Rectal smooth muscle tissue (tissue), 1 donor: ENCODE data around the gene FOXF1.
A peak's percentile ranks its signal among the peaks of the same experiment; 100 is the strongest.

Experiments used
- H3K27ac ChIP-seq: one replicate; pipeline ENCODE4 v1.7.0; 2013; ENCODE audit warnings: low read depth, low read length, inconsistent platforms
- H3K27me3 ChIP-seq: one replicate; pipeline ENCODE4 v1.7.0; 2013; ENCODE audit warnings: low read length; ENCODE audit not compliant: control insufficient read depth, insufficient read depth
- H3K36me3 ChIP-seq: one replicate; pipeline ENCODE4 v1.7.0; 2013; ENCODE audit warnings: low read length; ENCODE audit not compliant: control insufficient read depth, insufficient read depth
- H3K4me1 ChIP-seq: one replicate; pipeline ENCODE4 v1.7.0; 2013; ENCODE audit warnings: low read length; ENCODE audit not compliant: control insufficient read depth, insufficient read depth
- H3K4me3 ChIP-seq: one replicate; pipeline ENCODE4 v1.7.0; 2013; ENCODE audit warnings: low read length
- H3K9ac ChIP-seq: one replicate; pipeline ENCODE4 v1.7.0; 2013; ENCODE audit warnings: low read length

FOXF1 gene

GRCh38 chr16:86509759-86510464 lies 415 bp upstream of the FOXF1 start:
- peak overlapping the region; percentile 36 for H3K9ac ChIP-seq
- H3K4me3 ChIP-seq = peak overlapping the region; percentile 66
- no peaks in the 10 kb centered on the region for H3K4me1 ChIP-seq
- peaks cover 3% of the 10 kb centered on the region for H3K36me3 ChIP-seq
- H3K27me3 ChIP-seq = peaks cover 11% of the 10 kb centered on the region
- peak overlapping the region; percentile 99 for H3K27ac ChIP-seq

DNA sequence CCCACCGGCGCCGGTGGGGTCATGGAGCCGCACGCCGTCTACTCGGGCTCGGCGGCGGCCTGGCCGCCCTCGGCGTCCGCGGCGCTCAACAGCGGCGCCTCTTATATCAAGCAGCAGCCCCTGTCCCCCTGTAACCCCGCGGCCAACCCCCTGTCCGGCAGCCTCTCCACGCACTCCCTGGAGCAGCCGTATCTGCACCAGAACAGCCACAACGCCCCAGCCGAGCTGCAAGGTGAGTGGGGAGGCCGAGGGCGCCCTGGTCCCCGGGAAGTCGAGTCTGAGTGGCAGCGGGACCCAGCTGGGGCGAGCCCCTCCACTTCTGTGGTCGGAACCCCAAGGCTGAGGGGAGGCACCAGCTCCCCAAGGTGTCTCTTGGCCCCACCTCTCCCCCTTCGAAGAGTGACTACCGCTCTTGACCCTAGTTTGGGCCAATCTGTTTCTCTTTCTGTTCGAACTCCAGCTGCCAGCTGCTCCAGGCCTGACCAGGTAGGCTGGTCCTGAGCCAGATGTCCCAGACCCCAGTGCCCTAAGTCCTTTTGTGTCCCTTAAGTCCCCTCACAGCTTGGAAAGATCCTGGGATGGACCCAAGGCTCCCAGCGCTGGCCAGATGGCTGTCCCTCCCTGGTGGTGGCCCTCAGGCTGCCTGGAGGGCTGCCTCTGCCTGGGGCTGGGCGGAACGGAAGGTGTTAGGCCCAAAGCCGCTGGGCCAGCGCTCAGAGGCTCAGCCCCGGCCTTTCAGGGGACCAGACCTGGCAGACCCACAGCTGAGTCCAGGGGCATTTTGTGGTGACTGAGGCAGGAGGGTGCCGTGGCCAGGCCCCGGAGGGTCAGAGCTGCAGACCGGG lies 1.2 kb downstream of the FOXF1 start:
- peak overlapping the region; percentile 80 for H3K4me3 ChIP-seq
- peak overlapping the region; percentile 95 for H3K27ac ChIP-seq
- no peaks in the 10 kb centered on the region for H3K4me1 ChIP-seq

DNA sequence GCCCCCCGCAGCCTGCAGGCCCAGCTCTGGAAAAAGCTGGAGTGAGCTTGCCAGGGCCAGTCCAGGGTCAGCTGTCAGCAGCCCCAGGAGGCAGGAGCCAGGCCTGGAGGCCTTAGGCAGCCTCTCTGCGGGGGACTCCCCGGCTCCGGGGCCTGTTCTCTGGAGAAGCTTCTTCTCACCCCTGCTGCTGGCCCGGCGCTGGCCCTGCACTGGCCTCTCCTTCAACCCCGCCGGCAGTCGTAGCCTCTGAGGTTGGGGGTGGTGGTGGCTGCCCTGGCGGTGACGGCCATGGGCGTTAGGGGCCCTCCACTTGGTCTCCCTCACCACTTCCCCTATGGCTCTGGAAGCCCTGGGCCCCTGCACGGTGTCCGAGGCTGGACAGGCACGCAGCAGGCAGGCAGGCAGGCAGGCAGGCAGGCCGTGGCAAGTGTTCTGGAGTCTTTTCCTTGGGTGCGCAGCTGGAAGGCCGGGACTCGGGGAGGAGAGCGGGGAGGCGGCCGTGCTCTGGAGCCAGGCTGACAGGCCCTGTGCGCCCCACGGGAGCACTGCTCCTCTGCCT lies 2.1 kb downstream of the FOXF1 start:
- Histone ChIP-seq H3K9ac (peak overlapping the region; percentile 98), H3K4me1 (peaks cover 1% of the 10 kb centered on the region), H3K4me3 (peak overlapping the region; percentile 80), H3K27ac (peak overlapping the region; percentile 95), H3K27me3 (peaks cover 11% of the 10 kb centered on the region), H3K36me3 (peaks cover 6% of the 10 kb centered on the region)

More for the DNA sequence above, 1.2 kb downstream of the FOXF1 start:
- Histone ChIP-seq H3K9ac (peak overlapping the region; percentile 98), H3K27me3 (peaks cover 11% of the 10 kb centered on the region), H3K36me3 (peaks cover 6% of the 10 kb centered on the region)

GRCh38 chr16:86512860-86513470 lies 2.6 kb downstream of the FOXF1 start:
- peak overlapping the region; percentile 80 for H3K4me3 ChIP-seq

DNA sequence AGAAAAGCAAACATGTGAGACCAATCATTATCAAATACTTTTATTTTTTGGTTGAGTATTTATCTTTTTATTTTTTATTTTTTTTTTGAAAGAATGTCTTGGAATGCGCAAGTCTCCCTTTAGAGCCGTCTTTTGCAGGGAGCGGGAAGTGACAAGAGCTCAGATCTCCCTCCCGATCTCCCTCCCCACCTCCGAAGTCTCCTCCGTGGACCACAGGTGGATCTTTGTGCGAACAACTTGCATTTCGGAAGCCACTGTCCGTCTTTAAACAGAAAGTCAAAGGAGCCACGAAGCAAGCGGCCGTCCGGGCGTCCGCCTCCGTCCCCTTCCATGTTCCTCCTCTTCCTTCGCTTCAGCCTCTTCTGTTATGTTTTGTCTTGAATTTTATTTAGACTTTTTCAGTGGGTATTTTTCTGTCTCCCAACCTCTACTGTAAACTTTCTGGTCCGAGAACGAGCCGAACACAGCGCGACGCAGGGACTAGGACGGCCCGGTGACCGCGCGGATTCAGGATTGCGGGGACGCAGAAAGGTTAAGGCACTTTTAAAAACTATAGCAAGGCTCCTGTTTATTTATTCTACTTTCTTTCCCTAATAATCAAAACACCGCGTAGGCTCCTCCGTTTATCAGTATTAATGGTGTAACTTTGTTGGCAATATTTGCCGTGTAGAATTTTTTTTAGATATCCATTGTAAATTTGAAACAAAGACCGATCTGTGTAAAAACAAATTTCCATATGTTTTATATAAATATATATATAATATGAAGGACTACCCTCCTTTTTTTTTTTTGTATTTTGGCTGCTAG lies 3.3 kb downstream of the FOXF1 start:
- Histone ChIP-seq H3K4me3 (peak overlapping the region; percentile 80), H3K4me1 (peaks cover 8% of the 10 kb centered on the region), H3K9ac (peak overlapping the region; percentile 61), H3K36me3 (peaks cover 6% of the 10 kb centered on the region), H3K27ac (peak overlapping the region; percentile 95), H3K27me3 (peaks cover 5% of the 10 kb centered on the region)

More at GRCh38 chr16:86512860-86513470, 2.6 kb downstream of the FOXF1 start:
- Histone ChIP-seq H3K9ac (peak overlapping the region; percentile 38), H3K27me3 (peaks cover 5% of the 10 kb centered on the region), H3K27ac (peak overlapping the region; percentile 95), H3K36me3 (peaks cover 6% of the 10 kb centered on the region), H3K4me1 (peaks cover 6% of the 10 kb centered on the region)

DNA sequence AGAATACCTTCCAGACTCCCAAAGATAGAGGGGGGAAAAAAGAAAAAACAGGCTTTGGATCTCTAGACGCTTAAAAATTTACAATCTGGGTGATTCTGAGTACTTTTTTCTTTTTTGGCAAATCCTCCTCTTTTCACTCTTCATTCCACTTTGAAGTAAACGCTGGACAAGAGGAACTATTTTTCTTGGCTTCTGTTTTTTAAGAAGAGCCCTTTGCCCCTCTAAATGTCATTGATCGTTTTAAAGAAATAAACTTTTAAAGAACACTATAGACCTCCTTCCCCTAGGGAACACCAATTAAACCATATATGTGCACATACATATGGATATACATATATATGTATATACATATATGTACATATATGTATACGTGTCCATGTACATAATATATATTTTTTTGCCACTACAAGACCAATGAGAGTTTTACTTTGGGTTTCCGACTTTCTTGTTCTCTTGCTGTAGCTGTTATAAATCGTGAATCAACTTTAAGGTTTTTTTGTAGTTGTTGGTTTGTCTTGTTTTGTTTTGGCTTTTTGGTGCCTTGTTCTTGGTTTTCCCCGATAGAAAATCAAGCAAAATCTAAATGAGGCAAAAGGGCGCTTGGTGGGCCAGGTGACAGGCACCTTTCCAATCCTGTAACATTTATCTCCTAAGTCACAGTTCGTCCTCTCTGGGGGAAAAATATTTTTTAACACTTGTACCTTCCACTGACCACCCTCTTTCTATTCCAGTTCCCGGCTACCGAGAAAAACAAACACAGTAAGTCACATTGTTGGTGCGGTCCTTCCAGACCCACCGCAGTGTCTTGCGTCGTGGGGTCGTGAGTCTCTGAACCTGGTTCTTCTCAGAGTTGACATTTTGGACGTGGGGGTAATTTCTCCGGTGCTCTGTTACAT lies 4.4 kb downstream of the FOXF1 start:
- Histone ChIP-seq H3K27me3 (peaks cover 5% of the 10 kb centered on the region), H3K9ac (peak overlapping the region; percentile 60), H3K27ac (peak overlapping the region; percentile 95), H3K36me3 (peaks cover 6% of the 10 kb centered on the region), H3K4me1 (peaks cover 11% of the 10 kb centered on the region), H3K4me3 (peak overlapping the region; percentile 80)

- Histone ChIP-seq H3K9ac (peak overlapping the region; percentile 60), H3K4me3 (peak overlapping the region; percentile 80), H3K36me3 (peaks cover 6% of the 10 kb centered on the region), H3K27ac (peak overlapping the region; percentile 95), H3K27me3 (peaks cover 5% of the 10 kb centered on the region), H3K4me1 (peaks cover 14% of the 10 kb centered on the region)
Observed at GRCh38 chr16:86515413-86515776, 5.1 kb downstream of the FOXF1 start.

DNA sequence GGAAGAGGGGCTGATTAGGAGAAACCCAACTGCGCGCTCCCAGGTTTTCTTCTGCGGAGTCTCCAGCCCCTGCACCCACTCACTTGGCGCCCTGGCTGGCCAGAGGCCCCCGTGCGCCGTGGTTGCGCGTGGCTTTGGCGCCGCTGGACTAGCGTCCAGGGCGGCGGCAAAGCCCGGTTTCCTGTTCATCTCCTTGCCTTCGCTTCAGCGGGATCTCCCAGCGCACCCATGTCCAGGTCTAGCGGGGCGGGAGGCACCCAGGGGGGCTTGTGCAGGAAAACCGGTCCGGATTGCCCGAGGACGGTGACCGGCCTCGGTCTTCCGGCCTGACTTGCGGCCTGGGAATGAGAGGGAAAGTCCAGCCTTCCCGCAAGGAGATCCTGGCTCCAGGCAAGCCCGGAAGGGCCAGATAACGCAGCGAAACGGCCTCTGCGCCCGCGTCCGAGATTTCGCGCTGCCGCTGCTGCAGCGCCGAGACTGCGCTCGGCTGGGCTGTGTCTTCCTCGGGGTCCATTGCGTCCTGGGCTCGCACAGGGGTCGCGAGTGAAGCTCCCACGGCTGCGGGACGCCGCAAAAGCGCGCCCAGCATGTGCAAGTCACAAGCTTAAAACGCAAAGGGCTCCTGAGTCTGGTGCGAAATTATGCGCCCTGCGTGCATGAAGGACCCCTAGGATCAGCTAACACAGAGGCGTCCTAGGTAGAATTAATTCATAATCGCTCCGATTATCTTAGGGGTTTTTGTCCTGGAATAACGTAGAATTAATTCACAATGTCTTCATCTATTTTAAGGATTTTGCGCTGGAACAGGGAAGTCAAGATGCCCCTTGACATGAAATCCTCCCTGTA lies 5.7 kb downstream of the FOXF1 start:
- Histone ChIP-seq H3K27ac (peak overlapping the region; percentile 95), H3K27me3 (peaks cover 3% of the 10 kb centered on the region), H3K4me1 (peaks cover 14% of the 10 kb centered on the region), H3K36me3 (peaks cover 6% of the 10 kb centered on the region), H3K9ac (peak overlapping the region; percentile 60), H3K4me3 (peak overlapping the region; percentile 80)

DNA sequence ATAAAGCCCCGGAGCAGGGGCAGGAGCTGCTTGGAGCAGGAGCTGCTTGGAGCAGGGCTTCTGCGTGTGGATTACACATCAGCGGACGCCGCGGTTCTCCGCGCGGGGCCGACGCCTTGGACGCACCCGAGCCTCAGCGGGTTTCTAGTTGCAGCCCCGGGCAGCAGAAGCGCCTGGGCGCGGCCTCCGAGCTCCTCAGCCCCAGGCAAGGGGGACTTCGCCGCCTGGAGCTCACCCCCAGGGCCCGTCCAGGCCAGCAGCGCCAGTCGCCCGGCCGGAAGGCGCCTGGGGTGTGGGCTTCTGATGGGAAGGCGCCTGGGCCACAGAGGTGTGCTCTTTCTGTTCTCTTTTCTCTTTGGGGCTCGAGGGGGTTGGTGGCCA lies 6.3 kb downstream of the FOXF1 start:
- peak overlapping the region; percentile 80 for H3K4me3 ChIP-seq
- H3K9ac ChIP-seq = no peak overlapping the region
- peaks cover 14% of the 10 kb centered on the region for H3K4me1 ChIP-seq
- peaks cover 3% of the 10 kb centered on the region for H3K27me3 ChIP-seq
- H3K27ac ChIP-seq = peak overlapping the region; percentile 95
- H3K36me3 ChIP-seq = peaks cover 6% of the 10 kb centered on the region

DNA sequence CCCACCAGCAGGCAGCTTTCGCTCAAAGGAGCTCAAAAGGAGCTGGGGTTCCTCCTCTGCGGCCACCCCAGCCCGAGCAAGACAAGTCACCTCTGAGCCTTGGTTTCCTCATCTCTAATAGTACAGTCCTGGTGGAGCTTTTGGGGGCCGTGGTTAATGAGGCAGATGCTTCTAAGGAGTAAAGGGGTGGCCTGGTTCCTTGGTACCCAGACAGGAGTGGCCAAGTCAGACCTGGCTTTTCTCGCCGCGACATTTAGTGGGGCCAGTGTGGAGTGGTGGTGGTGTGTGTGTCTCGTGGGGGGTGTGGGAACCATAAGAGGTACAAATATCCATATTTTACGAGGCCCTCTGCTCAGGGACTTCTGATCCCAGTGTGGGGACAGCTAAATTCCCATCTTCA lies 6.7 kb downstream of the FOXF1 start:
- H3K27me3 ChIP-seq = peaks cover 3% of the 10 kb centered on the region
- peaks cover 6% of the 10 kb centered on the region for H3K36me3 ChIP-seq
- H3K9ac ChIP-seq = no peak overlapping the region
- peak overlapping the region; percentile 95 for H3K27ac ChIP-seq
- H3K4me1 ChIP-seq = peaks cover 14% of the 10 kb centered on the region
- peak overlapping the region; percentile 80 for H3K4me3 ChIP-seq
